Sigmoid colon (tissue), 7 donors: Measurements from ENCODE around the gene SPINK4. TPM values are rescaled to one million over a fixed set of nuclear protein-coding genes. Genes with fewer than 3 reads are reported as not detected.
A peak's percentile ranks its signal among the peaks of the same experiment; 100 is the strongest.

Source experiments
- DNase-seq: peaks from one replicate; pipeline ENCODE4 v3.0.0-alpha.2; 2019
- H3K27ac ChIP-seq, 4 donors: fragments of 200-600 bp; sonication (generic); one replicate each; pipeline ENCODE4 v1.5.1; 2016 to 2019; ENCODE audit warnings: mild to moderate bottlenecking in 1 of 4
- H3K27me3 ChIP-seq, 3 donors: fragments of 200-600 bp; sonication (generic); one replicate each; pipeline ENCODE4 v1.5.1; 2019; ENCODE audit warnings: mild to moderate bottlenecking in 1 of 3
- H3K36me3 ChIP-seq, 4 donors: fragments of 200-600 bp; sonication (generic); one replicate each; pipeline ENCODE4 v1.5.1; 2016 to 2019
- H3K4me1 ChIP-seq, 4 donors: fragments of 200-600 bp; sonication (generic); one replicate each; pipeline ENCODE4 v1.5.1; 2017 to 2019
- H3K4me3 ChIP-seq, 4 donors: fragments of 200-600 bp; sonication (generic); one replicate each; pipeline ENCODE4 v1.5.1; 2017 to 2019; ENCODE audit warnings: mild to moderate bottlenecking in 2 of 4, moderate library complexity in 1 of 4
- H3K9me3 ChIP-seq, 4 donors: fragments of 200-600 bp in 3 of 4; sonication (generic) in 3 of 4; one replicate each; pipeline versions ENCODE4 v1.5.1 to v1.6.1; 2013 to 2019
- CTCF ChIP-seq, 4 experiments: fragments of 450-650 bp in 3 of 4; fragments of 200-600 bp in 1 of 4; IDR thresholded peaks; one replicate each; pipeline ENCODE4 v1.5.1; 2016 to 2019; ENCODE audit warnings: antibody characterized with exemption in 4 of 4, mild to moderate bottlenecking in 3 of 4, moderate library complexity in 2 of 4
- EP300 ChIP-seq, 4 donors: sonication (generic); formaldehyde crosslinking; IDR thresholded peaks; one replicate each; pipeline ENCODE4 v1.6.1; 2017; ENCODE audit warnings: antibody characterized with exemption in 4 of 4
- POLR2A ChIP-seq, 2 donors: fragments of 450-650 bp; IDR thresholded peaks; one replicate each; pipeline ENCODE4 v1.6.1; 2016; ENCODE audit warnings: antibody characterized with exemption in 2 of 2, mild to moderate bottlenecking in 2 of 2, moderate library complexity in 2 of 2
- POLR2AphosphoS5 ChIP-seq, 4 donors: sonication (generic); formaldehyde crosslinking; IDR thresholded peaks; one replicate each; pipeline ENCODE4 v1.6.1; 2017; ENCODE audit warnings: antibody characterized with exemption in 4 of 4
- WGBS, 2 donors: extraction: QIAGEN DNeasy Blood & Tissue Kit; methylation state at CpG; one replicate each; pipeline ENCODE4 v1.1.7; 2013; 5-methylcytosine and 5-hydroxymethylcytosine counted together
- intact Hi-C: fragments of 100-400 bp; cut with DNase I; formaldehyde crosslinking; loops from one replicate; pipeline ENCODE4 v1.15.1; 2023
- polyA plus RNA-seq, 3 donors: library from polyadenylated mRNA; stranded (reverse); fragments of 200-250 nt; gene quantifications; one replicate each; pipeline ENCODE4 v1.2.3, GENCODE V29; 2013
- total RNA-seq, 4 donors: library from RNA; depleted of rRNA; stranded (reverse); fragments of >200 nt; gene quantifications; one replicate each; pipeline ENCODE4 v1.1.0, GENCODE V29; 2016
- donor health status: healthy with polysubstance abuse.
- donor health status: Bipolar disorder and iron deficiency.
- donor health status: healthy.

Gene SPINK4
- total and polyA plus RNA-seq, 7 donors: 26.4 to 1,105 (median 121) TPM; not detected in 4

- Histone ChIP-seq H3K4me3 (peak overlapping the region in 3 of 4 donors; percentile 74 to 94 (median 83)), H3K27ac (peak overlapping the region; percentile 95 to 99 (median 96)), H3K4me1 (peaks cover 0 to 41% (median 35%) of the 10 kb centered on the region in 4 donors), H3K36me3 (peaks cover 0 to 10% (median 0%) of the 10 kb centered on the region in 4 donors), H3K27me3 (no peaks in the 10 kb centered on the region), H3K9me3 (no peaks in the 10 kb centered on the region)
- WGBS, 2 donors: 80 to 82% methylated on average over 14 of the region's 14 CpGs
- intact Hi-C loops: loop anchor here (5.0 kb wide), 1 partner anchor 178 kb away; no protein-coding TSS in a partner anchor
- TF ChIP-seq CTCF (IDR thresholded peaks at IDR 0.05): no peak
- no peak for TF ChIP-seq POLR2AphosphoS5 (IDR thresholded peaks at IDR 0.05)
- TF ChIP-seq EP300 (IDR thresholded peaks at IDR 0.05): no peak
- TF ChIP-seq POLR2A (IDR thresholded peaks at IDR 0.05): no peak
- peak; percentile 75 for DNase-seq
These were observed 49.0 kb downstream of the SPINK4 start for GRCh38 chr9:33288828-33289483.

- DNase-seq: no peak
- H3K4me3 ChIP-seq: peak overlapping the region; percentile 64 to 94 (median 78)
- peaks cover 0 to 41% (median 35%) of the 10 kb centered on the region in 4 donors for H3K4me1 ChIP-seq
- peak overlapping the region; percentile 95 to 99 (median 96) for H3K27ac ChIP-seq
- WGBS, 2 donors: 4 to 8% methylated on average over 12 of the region's 12 CpGs
- TF ChIP-seq POLR2AphosphoS5 (IDR thresholded peaks at IDR 0.05): no peak
- TF ChIP-seq POLR2A (IDR thresholded peaks at IDR 0.05): no peak
- TF ChIP-seq EP300 (IDR thresholded peaks at IDR 0.05): no peak
- no peak for TF ChIP-seq CTCF (IDR thresholded peaks at IDR 0.05)
- H3K27me3 ChIP-seq: no peaks in the 10 kb centered on the region
- intact Hi-C loops: loop anchor here (5.0 kb wide), 1 partner anchor 178 kb away; no protein-coding TSS in a partner anchor
- H3K9me3 ChIP-seq: no peaks in the 10 kb centered on the region
- H3K36me3 ChIP-seq: peaks cover 0 to 14% (median 0%) of the 10 kb centered on the region in 4 donors
These were observed 49.5 kb downstream of the SPINK4 start for GRCh38 chr9:33289496-33289895.

- peaks cover 0 to 18% (median under 1%) of the 10 kb centered on the region in 4 donors for H3K36me3 ChIP-seq
- H3K4me3 ChIP-seq: peak overlapping the region; percentile 64 to 94 (median 78)
- H3K4me1 ChIP-seq: peaks cover 0 to 41% (median 36%) of the 10 kb centered on the region in 4 donors
- no peaks in the 10 kb centered on the region for H3K27me3 ChIP-seq
- WGBS, 2 donors: 0 to 1% methylated on average over 14 of the region's 14 CpGs
- intact Hi-C loops: loop anchor here (1.0 to 5.0 kb wide), 3 partner anchors 26 to 177 kb away; partner anchors contain the start of gene BAG1
- no peaks in the 10 kb centered on the region for H3K9me3 ChIP-seq
- TF ChIP-seq POLR2A (IDR thresholded peaks at IDR 0.05) (no peak), CTCF (IDR thresholded peaks at IDR 0.05) (no peak), POLR2AphosphoS5 (IDR thresholded peaks at IDR 0.05) (no peak), EP300 (IDR thresholded peaks at IDR 0.05) (no peak)
- peak overlapping the region; percentile 95 to 99 (median 96) for H3K27ac ChIP-seq
- no peak for DNase-seq
These were observed 49.9 kb downstream of the SPINK4 start for GRCh38 chr9:33289936-33290246.

GRCh38 chr9:33290247-33291030 lies 50.5 kb downstream of the SPINK4 start, which contains the start of gene NFX1:
NFX1 (plus strand) TSS chr9:33290516; CDS start chr9:33290573, 57 bp downstream.
- intact Hi-C loops: loop anchor here (1.0 kb wide), 2 partner anchors 26 to 39 kb away; partner anchors contain the start of gene BAG1
- Histone ChIP-seq H3K4me3 (peak within 1 kb of the TSS; percentile 64 to 94 (median 78)), H3K4me1 (peaks cover 0 to 43% (median 38%) of the 10 kb centered on the region in 4 donors), H3K27me3 (no peaks in the 10 kb centered on the region), H3K9me3 (no peaks in the 10 kb centered on the region), H3K36me3 (peaks cover 1 to 23% (median 5%) of the 10 kb centered on the region in 4 donors), H3K27ac (peak within 1 kb of the TSS; percentile 95 to 99 (median 96))
- peak; percentile 65 to 92 for TF ChIP-seq POLR2A (IDR thresholded peaks at IDR 0.05)
- peak in 2 of 4 donors; percentile 37 to 86 for TF ChIP-seq EP300 (IDR thresholded peaks at IDR 0.05)
- no peak for TF ChIP-seq CTCF (IDR thresholded peaks at IDR 0.05)
- TF ChIP-seq POLR2AphosphoS5 (IDR thresholded peaks at IDR 0.05): peak; percentile 95 to 99 (median 96)
- WGBS, 2 donors: 0% methylated on average over 63 of the region's 63 CpGs
- DNase-seq: peak; percentile 99
